Measurements from ENCODE around the gene SLC26A11. TPM values are rescaled to one million over a fixed set of nuclear protein-coding genes. Genes with fewer than 3 reads are reported as not detected.
A peak's percentile ranks its signal among the peaks of the same experiment; 100 is the strongest.
"Not testable (repeated sequence)": the region's sequence is repeated elsewhere in the genome, so short reads cannot be mapped to it uniquely, and the experiment has no call there.

SLC26A11 gene
- total RNA-seq, 1 donor from 2014 or later: 42.4 TPM

DNA sequence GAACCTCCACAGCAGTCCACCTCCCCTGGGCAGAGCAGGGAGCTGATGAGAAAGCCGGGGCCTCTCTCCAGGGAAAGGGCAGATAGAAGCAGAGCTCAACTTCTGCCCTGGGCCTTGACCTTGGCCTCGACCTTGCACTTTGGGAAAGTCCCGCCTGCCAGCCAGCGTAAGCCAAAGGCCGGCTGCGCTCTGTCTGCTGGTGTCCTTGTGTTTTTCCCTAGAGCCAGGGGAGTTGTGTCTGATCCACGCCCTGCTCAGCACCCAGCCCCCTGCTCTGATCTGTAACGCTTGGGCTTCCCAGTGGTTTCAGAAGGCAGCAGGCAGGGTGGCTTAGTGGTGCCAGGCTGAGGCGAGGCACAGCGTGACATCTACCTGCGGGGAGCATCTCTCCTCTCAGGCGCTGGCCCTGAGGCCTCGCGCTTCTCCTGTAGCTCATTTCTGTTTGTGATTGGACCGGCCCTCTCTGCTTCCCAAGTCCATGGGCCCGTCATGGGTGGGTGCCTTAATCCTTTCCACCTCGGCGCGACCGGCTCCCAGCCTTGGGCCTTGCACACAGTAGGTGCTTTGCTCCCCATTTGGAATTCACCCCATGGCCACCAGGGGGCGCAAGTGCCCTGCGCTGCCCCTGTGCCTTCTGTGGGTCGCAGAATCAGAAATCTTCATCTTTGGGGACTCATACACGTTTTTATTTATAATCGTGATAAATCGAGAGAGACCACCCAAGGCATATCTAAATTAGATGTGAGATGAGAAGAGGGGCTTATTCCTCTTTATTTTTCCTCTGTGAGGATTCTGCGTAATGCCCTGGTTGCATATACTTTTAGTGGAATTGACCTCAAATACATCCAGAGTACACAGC, 24.3 kb upstream of the SLC26A11 start:
- Histone ChIP-seq H3K4me3 (no peak overlapping the region), H3K27ac (no peak overlapping the region), H3K4me1 (peaks cover 6% of the 10 kb centered on the region), H3K36me3 (no peaks in the 10 kb centered on the region), H3K27me3 (ENCODE audit: low read depth) (no peaks in the 10 kb centered on the region), H3K9me3 (no peaks in the 10 kb centered on the region)
- ATAC-seq: peak in 1 of 2 donors; percentile 49
- TF ChIP-seq, protein P1, sequence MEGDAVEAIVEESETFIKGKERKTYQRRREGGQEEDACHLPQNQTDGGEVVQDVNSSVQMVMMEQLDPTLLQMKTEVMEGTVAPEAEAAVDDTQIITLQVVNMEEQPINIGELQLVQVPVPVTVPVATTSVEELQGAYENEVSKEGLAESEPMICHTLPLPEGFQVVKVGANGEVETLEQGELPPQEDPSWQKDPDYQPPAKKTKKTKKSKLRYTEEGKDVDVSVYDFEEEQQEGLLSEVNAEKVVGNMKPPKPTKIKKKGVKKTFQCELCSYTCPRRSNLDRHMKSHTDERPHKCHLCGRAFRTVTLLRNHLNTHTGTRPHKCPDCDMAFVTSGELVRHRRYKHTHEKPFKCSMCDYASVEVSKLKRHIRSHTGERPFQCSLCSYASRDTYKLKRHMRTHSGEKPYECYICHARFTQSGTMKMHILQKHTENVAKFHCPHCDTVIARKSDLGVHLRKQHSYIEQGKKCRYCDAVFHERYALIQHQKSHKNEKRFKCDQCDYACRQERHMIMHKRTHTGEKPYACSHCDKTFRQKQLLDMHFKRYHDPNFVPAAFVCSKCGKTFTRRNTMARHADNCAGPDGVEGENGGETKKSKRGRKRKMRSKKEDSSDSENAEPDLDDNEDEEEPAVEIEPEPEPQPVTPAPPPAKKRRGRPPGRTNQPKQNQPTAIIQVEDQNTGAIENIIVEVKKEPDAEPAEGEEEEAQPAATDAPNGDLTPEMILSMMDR (IDR thresholded peaks at IDR 0.05): peak; percentile 89
- DNase-seq: no peak
- intact Hi-C loops (cut with DNase I): no loop called here

GRCh38 chr17:80196652-80197051, 23.6 kb upstream of the SLC26A11 start:
- Histone ChIP-seq H3K27ac (no peak overlapping the region), H3K4me1 (peaks cover 2% of the 10 kb centered on the region), H3K9me3 (no peaks in the 10 kb centered on the region), H3K27me3 (ENCODE audit: low read depth) (no peaks in the 10 kb centered on the region), H3K36me3 (no peaks in the 10 kb centered on the region), H3K4me3 (no peak overlapping the region)
- DNase-seq: no peak
- TF ChIP-seq, protein P1 (IDR thresholded peaks at IDR 0.05): no peak
- no peak for ATAC-seq
- intact Hi-C loops (cut with DNase I): no loop called here

DNA sequence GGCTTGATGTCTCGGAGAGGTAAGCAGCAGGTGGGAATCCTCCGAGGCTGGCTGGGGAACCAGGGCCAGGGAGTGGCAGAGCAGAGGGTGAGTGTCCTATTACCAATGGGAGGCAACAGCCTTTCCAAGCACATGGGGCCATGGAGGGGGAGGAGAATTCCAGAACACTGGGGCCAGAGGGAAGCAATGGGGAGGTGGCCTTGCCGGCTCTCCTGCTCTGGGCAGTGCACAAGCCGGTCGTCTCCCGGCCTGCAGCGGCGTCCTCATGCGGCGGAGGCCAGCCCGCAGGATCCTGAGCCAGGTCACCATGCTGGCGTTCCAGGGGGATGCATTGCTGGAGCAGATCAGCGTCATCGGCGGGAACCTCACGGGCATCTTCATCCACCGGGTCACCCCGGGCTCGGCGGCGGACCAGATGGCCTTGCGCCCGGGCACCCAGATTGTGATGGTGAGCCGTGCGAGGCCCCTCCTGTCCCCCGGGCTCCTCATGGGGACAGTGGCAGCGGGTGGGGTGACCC, 22.0 kb upstream of the SLC26A11 start:
- intact Hi-C loops (cut with DNase I): no loop called here
- Histone ChIP-seq H3K27ac (no peak overlapping the region), H3K27me3 (ENCODE audit: low read depth) (no peaks in the 10 kb centered on the region), H3K9me3 (no peaks in the 10 kb centered on the region), H3K36me3 (no peaks in the 10 kb centered on the region), H3K4me3 (no peak overlapping the region), H3K4me1 (no peaks in the 10 kb centered on the region)
- TF ChIP-seq, protein P1 (IDR thresholded peaks at IDR 0.05): no peak
- ATAC-seq: no peak
- no peak for DNase-seq

GRCh38 chr17:80199295-80199694, 20.9 kb upstream of the SLC26A11 start:
- intact Hi-C loops (cut with DNase I); H3K27ac ChIP-seq; H3K36me3 ChIP-seq; DNase-seq; ATAC-seq; H3K4me1 ChIP-seq; H3K4me3 ChIP-seq; H3K9me3 ChIP-seq; H3K27me3 ChIP-seq (ENCODE audit: low read depth): not testable (repeated sequence)

- TF ChIP-seq, protein P1 (IDR thresholded peaks at IDR 0.05): no peak
- intact Hi-C loops (cut with DNase I): no loop called here
- DNase-seq (no peak), ATAC-seq (no peak)
- Histone ChIP-seq H3K36me3 (no peaks in the 10 kb centered on the region), H3K27ac (no peak overlapping the region), H3K27me3 (ENCODE audit: low read depth) (no peaks in the 10 kb centered on the region), H3K4me1 (no peaks in the 10 kb centered on the region), H3K4me3 (no peak overlapping the region), H3K9me3 (no peaks in the 10 kb centered on the region)
Observed at GRCh38 chr17:80201446-80201845, 18.8 kb upstream of the SLC26A11 start.

DNA sequence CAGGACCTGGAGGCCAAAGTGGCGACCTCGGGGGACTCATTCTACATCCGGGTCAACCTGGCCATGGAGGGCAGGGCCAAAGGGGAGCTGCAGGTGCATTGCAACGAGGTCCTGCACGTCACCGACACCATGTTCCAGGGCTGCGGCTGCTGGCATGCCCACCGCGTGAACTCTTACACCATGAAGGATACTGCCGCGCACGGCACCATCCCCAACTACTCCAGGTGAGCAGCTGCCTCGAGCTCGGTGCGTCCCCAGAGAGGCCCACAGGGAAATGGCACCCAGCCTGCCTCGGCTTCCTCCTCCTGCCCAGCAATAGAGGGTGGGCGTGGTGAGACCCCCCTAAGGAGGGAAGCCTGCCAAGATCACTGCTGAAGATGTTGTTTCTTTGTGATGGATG, 18.0 kb upstream of the SLC26A11 start:
- DNase-seq (no peak), ATAC-seq (no peak)
- H3K4me3 ChIP-seq: no peak overlapping the region
- H3K4me1 ChIP-seq: no peaks in the 10 kb centered on the region
- no peak overlapping the region for H3K27ac ChIP-seq
- TF ChIP-seq, protein P1 (IDR thresholded peaks at IDR 0.05): no peak
- intact Hi-C loops (cut with DNase I): no loop called here
- H3K36me3 ChIP-seq: no peaks in the 10 kb centered on the region
- no peaks in the 10 kb centered on the region for H3K9me3 ChIP-seq
- no peaks in the 10 kb centered on the region for H3K27me3 ChIP-seq (ENCODE audit: low read depth)
